H9 (cell line): ENCODE results near the gene SH3BGR. TPM values are rescaled to one million over a fixed set of nuclear protein-coding genes. Genes with fewer than 3 reads are reported as not detected.

ENCODE experiments used
- DNase-seq: peaks from one replicate; pipeline ENCODE4 v3.0.0-alpha.2; 2017
- H2AFZ ChIP-seq: one replicate; pipeline ENCODE4 v1.6.1; 2013; ENCODE audit warnings: mild to moderate bottlenecking, low read length, control low read depth, moderate library complexity
- H2AK5ac ChIP-seq: 2 replicates; pipeline ENCODE4 v1.6.1; 2013; ENCODE audit warnings: low read length, control low read depth, mixed read lengths; ENCODE audit not compliant: insufficient read length
- H2BK120ac ChIP-seq: one replicate; pipeline ENCODE4 v1.6.1; 2013; ENCODE audit warnings: low read depth, mild to moderate bottlenecking, low read length, control low read depth, inconsistent platforms; ENCODE audit not compliant: poor library complexity, severe bottlenecking
- H2BK12ac ChIP-seq: 2 replicates; pipeline ENCODE4 v1.6.1; 2013; ENCODE audit warnings: low read length, control low read depth, mixed read lengths, low read depth; ENCODE audit not compliant: insufficient read length
- H2BK15ac ChIP-seq: 2 replicates; pipeline ENCODE4 v1.6.1; 2013; ENCODE audit warnings: low read depth, low read length, control low read depth
- H2BK20ac ChIP-seq: one replicate; pipeline ENCODE4 v1.6.1; 2013; ENCODE audit warnings: low read depth, mild to moderate bottlenecking, low read length, control low read depth, inconsistent platforms; ENCODE audit not compliant: poor library complexity, severe bottlenecking
- H2BK5ac ChIP-seq: 2 replicates; pipeline ENCODE4 v1.6.1; 2013; ENCODE audit warnings: low read length, control low read depth, mixed read lengths; ENCODE audit not compliant: insufficient read length
- H3K14ac ChIP-seq: 2 replicates; pipeline ENCODE4 v1.6.1; 2013; ENCODE audit warnings: low read length, control low read depth; ENCODE audit not compliant: insufficient read depth
- H3K18ac ChIP-seq: 2 replicates; pipeline ENCODE4 v1.6.1; 2013; ENCODE audit warnings: low read depth, mild to moderate bottlenecking, mixed read lengths, low read length, control low read depth; ENCODE audit not compliant: insufficient read length
- H3K23ac ChIP-seq: 2 replicates; pipeline ENCODE4 v1.6.1; 2013; ENCODE audit warnings: low read length, control low read depth, mixed read lengths, low read depth; ENCODE audit not compliant: insufficient read length
- H3K23me2 ChIP-seq: 2 replicates; pipeline ENCODE4 v1.6.1; 2013; ENCODE audit warnings: low read depth, mild to moderate bottlenecking, mixed read lengths, low read length, control low read depth; ENCODE audit not compliant: insufficient read length, poor library complexity, severe bottlenecking
- H3K27ac ChIP-seq: 2 replicates; pipeline ENCODE4 v1.5.1; 2013; ENCODE audit warnings: low read length, control low read depth, mixed read lengths, low read depth; ENCODE audit not compliant: insufficient read length
- H3K27me3 ChIP-seq: 2 replicates; pipeline ENCODE4 v1.6.1; 2013; ENCODE audit warnings: low read length, control low read depth, inconsistent platforms; ENCODE audit not compliant: insufficient read depth
- H3K4ac ChIP-seq: 2 replicates; pipeline ENCODE4 v1.6.1; 2013; ENCODE audit warnings: low read depth, mild to moderate bottlenecking, control low read depth, inconsistent platforms, low read length, moderate library complexity
- H3K4me1 ChIP-seq: 2 replicates; pipeline ENCODE4 v1.6.1; 2013; ENCODE audit warnings: low read length, control low read depth, inconsistent platforms; ENCODE audit not compliant: insufficient read depth
- H3K4me2 ChIP-seq: 2 replicates; pipeline ENCODE4 v1.6.1; 2013; ENCODE audit warnings: low read length, control low read depth, mixed read lengths; ENCODE audit not compliant: insufficient read length, insufficient read depth
- H3K56ac ChIP-seq: 2 replicates; pipeline ENCODE4 v1.6.1; 2013; ENCODE audit warnings: low read depth, mild to moderate bottlenecking, mixed read lengths, low read length, control low read depth; ENCODE audit not compliant: insufficient read length
- H3K79me1 ChIP-seq: 2 replicates; pipeline ENCODE4 v1.6.1; 2013; ENCODE audit warnings: low read depth, mild to moderate bottlenecking, moderate library complexity, low read length, control low read depth, inconsistent platforms; ENCODE audit not compliant: insufficient read depth, poor library complexity, severe bottlenecking
- H3K79me2 ChIP-seq: 2 replicates; pipeline ENCODE4 v1.6.1; 2013; ENCODE audit warnings: low read length, control low read depth, inconsistent platforms; ENCODE audit not compliant: insufficient read depth
- H3K9ac ChIP-seq: 2 replicates; pipeline ENCODE4 v1.6.1; 2013; ENCODE audit warnings: low read length, control low read depth, mixed read lengths; ENCODE audit not compliant: insufficient read length; ENCODE audit errors: extremely low read depth
- H3K9me3 ChIP-seq: one replicate; pipeline ENCODE4 v1.6.1; 2013; ENCODE audit warnings: low read depth, low read length, inconsistent platforms; ENCODE audit not compliant: control insufficient read depth
- H3T11ph ChIP-seq: one replicate; pipeline ENCODE4 v1.6.1; 2013; ENCODE audit warnings: mild to moderate bottlenecking, low read length, control low read depth, inconsistent platforms
- H4K20me1 ChIP-seq: one replicate; pipeline ENCODE4 v1.6.1; 2013; ENCODE audit not compliant: control insufficient read depth, insufficient read length, insufficient read depth
- H4K5ac ChIP-seq: 2 replicates; pipeline ENCODE4 v1.6.1; 2013; ENCODE audit warnings: low read depth, mild to moderate bottlenecking, mixed read lengths, low read length, control low read depth; ENCODE audit not compliant: insufficient read length
- H4K8ac ChIP-seq: replicated peaks from 2 replicates; pipeline ENCODE4 v1.6.1; 2013; ENCODE audit warnings: low read length, control low read depth, mixed read lengths, low read depth; ENCODE audit not compliant: insufficient read length
- H4K91ac ChIP-seq: 2 replicates; pipeline ENCODE4 v1.6.1; 2013; ENCODE audit warnings: low read depth, mild to moderate bottlenecking, moderate library complexity, mixed read lengths, low read length, control low read depth; ENCODE audit not compliant: insufficient read length
- H3K27ac Mint-ChIP-seq, 3 experiments: 2 replicates in 2 of 3; 3 replicates in 1 of 3; pipeline ENCODE4 v1.8.0; 2020 to 2021; ENCODE audit warnings: mixed read lengths in 3 of 3, mild to moderate bottlenecking in 1 of 3, moderate library complexity in 1 of 3
- H3K27me3 Mint-ChIP-seq: 2 replicates; pipeline ENCODE4 v1.8.0; 2021; ENCODE audit warnings: low read depth, mild to moderate bottlenecking, moderate library complexity, mixed read lengths
- H3K36me3 Mint-ChIP-seq, 3 experiments: 2 replicates in 2 of 3; 3 replicates in 1 of 3; pipeline ENCODE4 v1.8.0; 2020 to 2021; ENCODE audit warnings: low read depth in 3 of 3, mixed read lengths in 3 of 3; ENCODE audit not compliant: insufficient read depth in 1 of 3
- H3K4me1 Mint-ChIP-seq, 2 experiments: 2 replicates each; pipeline ENCODE4 v1.8.0; 2020; ENCODE audit warnings: mixed read lengths in 2 of 2
- H3K4me3 Mint-ChIP-seq, 2 experiments: 2 replicates in 1 of 2; 3 replicates in 1 of 2; pipeline ENCODE4 v1.8.0; 2020 to 2021; ENCODE audit warnings: mild to moderate bottlenecking in 2 of 2, mixed read lengths in 2 of 2, moderate library complexity in 1 of 2
- H3K9me3 Mint-ChIP-seq, 2 experiments: 2 replicates in 1 of 2; 3 replicates in 1 of 2; pipeline ENCODE4 v1.8.0; 2020; ENCODE audit warnings: mild to moderate bottlenecking in 2 of 2, mixed read lengths in 2 of 2, moderate library complexity in 1 of 2
- CTCF ChIP-seq: fragments of 200-600 bp; sonication (generic); conservative IDR thresholded peaks from 3 replicates; pipeline ENCODE4 v1.8.0; 2021; ENCODE audit warnings: antibody characterized with exemption, mild to moderate bottlenecking
- WGBS: extraction: QIAGEN DNeasy Blood & Tissue Kit; methylation state at CpG from one replicate; pipeline ENCODE4 v1.1.7; 2013; ENCODE audit warnings: missing lambda C conversion rate, low lambda C conversion rate, mixed read lengths; ENCODE audit not compliant: insufficient read length; ENCODE audit errors: extremely low coverage; 5-methylcytosine and 5-hydroxymethylcytosine counted together
- total RNA-seq: library from RNA; stranded (reverse); gene quantifications from 2 replicates; pipeline ENCODE4 v1.2.1, GENCODE V29; 2021

SH3BGR gene
- total RNA-seq, 1 experiment from 2014 or later: 2.9 TPM

DNA sequence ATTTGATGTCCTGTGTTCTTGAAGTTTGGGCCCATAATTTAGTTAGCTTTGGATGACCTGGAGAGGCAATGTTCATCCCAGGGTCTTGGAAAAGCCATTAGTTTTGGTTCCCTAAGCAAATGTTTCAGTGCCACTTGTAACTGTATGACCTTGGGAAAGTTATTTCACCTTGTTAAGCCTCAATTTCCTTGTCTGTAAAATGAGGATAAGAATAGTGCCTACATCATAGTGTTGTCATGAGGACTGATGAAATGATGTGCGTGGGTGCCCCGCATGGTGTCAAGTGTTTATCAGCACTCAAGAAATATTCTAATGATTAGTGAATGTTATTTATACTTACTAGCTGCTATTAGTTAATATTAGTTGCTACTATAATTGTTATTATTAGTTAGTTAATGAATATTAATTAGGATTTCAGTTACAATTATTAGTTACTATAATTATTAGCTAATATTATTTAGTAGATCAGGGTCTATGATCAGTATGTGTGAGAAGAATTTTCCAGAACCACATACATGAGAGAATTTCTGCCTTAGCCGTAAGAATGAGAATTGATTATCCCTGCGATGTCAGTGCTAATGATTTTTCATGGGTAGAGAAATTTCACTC lies 1.9 kb downstream of the SH3BGR start:
- Histone ChIP-seq H3K4ac (no peak overlapping the region), H3K23me2 (no peaks in the 10 kb centered on the region), H2AK5ac (no peak overlapping the region), H3K9me3 (no peaks in the 10 kb centered on the region), H3K4me2 (no peak overlapping the region), H3K27me3 (no peaks in the 10 kb centered on the region), H3K18ac (no peak overlapping the region), H4K91ac (no peak overlapping the region), H4K20me1 (no peaks in the 10 kb centered on the region), H2BK12ac (no peak overlapping the region), H3K56ac (no peak overlapping the region), H3K79me1 (no peaks in the 10 kb centered on the region), H3K9ac (no peak overlapping the region), H2BK5ac (no peak overlapping the region), H2BK15ac (no peak overlapping the region), H2BK120ac (no peak overlapping the region), H3K4me1 (peaks cover 4% of the 10 kb centered on the region; the same call in 1 of the 2 replicates), H4K8ac (no peak overlapping the region), H4K5ac (no peak overlapping the region), H3K14ac (no peak overlapping the region), H2AFZ (no peak overlapping the region), H3K23ac (no peak overlapping the region), H3K27ac (no peak overlapping the region), H2BK20ac (no peak overlapping the region), H3K79me2 (no peaks in the 10 kb centered on the region), H3T11ph (no peak overlapping the region)
- TF ChIP-seq CTCF: no peak
- Mint-ChIP-seq H3K4me1 (peaks cover 20 to 35% of the 10 kb centered on the region in 2 experiments), H3K9me3 (no peaks in the 10 kb centered on the region), H3K4me3 (no peak overlapping the region), H3K27ac (no peak overlapping the region), H3K36me3 (no peaks in the 10 kb centered on the region), H3K27me3 (peaks cover 1% of the 10 kb centered on the region; the same call in 1 of the 2 replicates)
- no CpG with 5 or more reads among the region's 4 CpGs for WGBS
- DNase-seq: no peak
